Lower leg skin (tissue), 4 donors: ENCODE data around the gene TCEA2. TPM values are rescaled to one million over a fixed set of nuclear protein-coding genes. Genes with fewer than 3 reads are reported as not detected.

ENCODE experiments used
- DNase-seq, 2 donors: peaks; one replicate each; pipeline ENCODE4 v3.0.0-alpha.2; 2019; ENCODE audit warnings: low spot score in 2 of 2
- H3K4me3 ChIP-seq: fragments of 200-600 bp; sonication (generic); 2 replicates; pipeline ENCODE4 v1.5.1; 2017; ENCODE audit warnings: mild to moderate bottlenecking, low read depth; ENCODE audit not compliant: poor library complexity, severe bottlenecking
- CTCF ChIP-seq, 3 donors: fragments of 450-650 bp; IDR thresholded peaks; one replicate each; pipeline ENCODE4 v1.5.1; 2016; ENCODE audit warnings: antibody characterized with exemption in 3 of 3, mild to moderate bottlenecking in 3 of 3, moderate library complexity in 2 of 3
- POLR2A ChIP-seq, 2 donors: fragments of 450-650 bp; IDR thresholded peaks; one replicate each; pipeline ENCODE4 v1.6.1; 2016 to 2017; ENCODE audit warnings: antibody characterized with exemption in 2 of 2, mild to moderate bottlenecking in 1 of 2, moderate library complexity in 1 of 2
- WGBS, 2 donors: methylation state at CpG; one replicate each; pipeline ENCODE4 v1.1.5; 2018; 5-methylcytosine and 5-hydroxymethylcytosine counted together
- intact Hi-C: fragments of 100-400 bp; cut with DNase I; formaldehyde crosslinking; loops from one replicate; pipeline ENCODE4 v1.15.0; 2023; ENCODE audit warnings: low total_unique reads
- total RNA-seq, 4 donors: library from RNA; depleted of rRNA; stranded (reverse); fragments of >200 nt; gene quantifications; one replicate each; pipeline ENCODE4 v1.1.0, GENCODE V29; 2016

The TCEA2 gene
- total RNA-seq, 4 donors from 2014 or later: 16.5 to 52.3 (median 22.8) TPM

- 79 to 85% methylated on average over 19 to 20 of the region's 20 CpGs for WGBS, 2 donors
- DNase-seq: no peak
- intact Hi-C loops: no loop called here
- TF ChIP-seq POLR2A (IDR thresholded peaks at IDR 0.05) (no peak), CTCF (IDR thresholded peaks at IDR 0.05) (no peak)
- no peak overlapping the region for H3K4me3 ChIP-seq
Observed at GRCh38 chr20:64030371-64031134, 32.4 kb upstream of the TCEA2 start.

DNA sequence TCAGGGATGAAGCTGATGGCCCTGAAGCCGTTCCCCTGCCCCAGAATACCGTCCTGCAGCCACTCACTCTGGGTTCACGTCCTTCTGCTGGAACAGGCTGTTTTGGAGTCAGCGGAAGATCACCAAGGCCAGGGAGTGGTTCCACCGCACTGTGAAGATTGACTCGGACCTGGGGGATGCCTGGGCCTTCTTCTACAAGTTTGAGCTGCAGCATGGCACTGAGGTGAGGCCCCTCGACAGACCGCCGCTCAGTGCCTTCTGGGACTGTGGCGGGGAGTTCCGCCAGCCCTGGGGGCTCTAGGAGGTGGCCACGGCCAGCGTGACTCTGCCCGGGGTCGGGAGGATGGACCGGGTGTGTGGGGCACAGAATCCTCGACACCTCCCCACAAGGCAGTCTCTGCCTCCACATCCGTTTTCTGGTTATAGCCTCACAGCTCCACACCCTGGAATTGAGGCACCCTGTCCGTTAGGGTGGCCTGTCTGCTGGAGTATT lies 31.1 kb upstream of the TCEA2 start:
- TF ChIP-seq POLR2A (IDR thresholded peaks at IDR 0.05) (no peak), CTCF (IDR thresholded peaks at IDR 0.05) (no peak)
- intact Hi-C loops: no loop called here
- 91 to 92% methylated on average over 9 to 18 of the region's 19 CpGs for WGBS, 2 donors
- H3K4me3 ChIP-seq: no peak overlapping the region
- no peak for DNase-seq

DNA sequence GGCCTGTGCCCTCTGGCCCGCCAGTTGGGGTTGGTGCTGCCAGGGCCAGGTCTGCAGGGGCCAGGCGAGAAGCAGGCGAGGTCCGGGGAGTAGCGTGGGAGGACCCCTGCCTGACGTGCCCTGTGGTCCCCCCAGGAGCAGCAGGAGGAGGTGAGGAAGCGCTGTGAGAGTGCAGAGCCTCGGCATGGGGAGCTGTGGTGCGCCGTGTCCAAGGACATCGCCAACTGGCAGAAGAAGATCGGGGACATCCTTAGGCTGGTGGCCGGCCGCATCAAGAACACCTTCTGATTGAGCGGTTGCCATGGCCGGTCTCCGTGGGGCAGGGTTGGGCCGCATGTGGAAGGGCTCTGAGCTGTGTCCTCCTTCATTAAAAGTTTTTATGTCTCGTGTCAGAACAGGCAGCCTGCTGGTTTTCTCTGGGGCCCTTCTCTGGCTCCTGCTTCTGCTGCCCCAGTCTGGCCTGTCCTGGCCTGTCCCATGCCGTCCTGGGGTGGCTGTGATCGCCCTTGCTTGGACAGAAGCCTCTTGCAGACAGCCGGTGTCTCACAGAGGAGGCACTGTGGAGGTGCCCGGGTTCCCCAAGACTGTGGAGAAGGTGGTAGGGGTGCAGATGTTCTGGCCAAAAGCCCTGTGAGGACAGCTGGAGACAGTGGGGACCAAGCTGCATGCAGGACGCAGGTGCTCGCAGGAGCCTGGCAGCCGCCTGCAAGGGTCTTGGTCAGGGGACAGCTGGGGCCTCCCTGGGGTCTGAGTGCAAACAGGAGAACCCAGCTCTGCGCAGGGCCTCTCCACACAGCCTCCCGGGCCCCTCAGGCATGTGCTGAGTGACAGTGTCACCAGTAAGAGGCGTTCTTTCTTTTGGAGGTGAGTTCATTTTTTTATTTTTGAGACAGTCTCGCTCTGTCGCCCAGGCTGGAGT lies 30.0 kb upstream of the TCEA2 start:
- 84 to 87% methylated on average over 31 of the region's 31 CpGs for WGBS, 2 donors
- no peak overlapping the region for H3K4me3 ChIP-seq
- DNase-seq: no peak
- TF ChIP-seq POLR2A (IDR thresholded peaks at IDR 0.05) (no peak), CTCF (IDR thresholded peaks at IDR 0.05) (no peak)
- intact Hi-C loops: no loop called here

GRCh38 chr20:64033981-64034493 lies 29.0 kb upstream of the TCEA2 start:
- no peak for TF ChIP-seq POLR2A (IDR thresholded peaks at IDR 0.05)
- TF ChIP-seq CTCF (IDR thresholded peaks at IDR 0.05): no peak
- intact Hi-C loops: no loop called here
- H3K4me3 ChIP-seq: no peak overlapping the region
- WGBS, 2 donors: 61 to 66% methylated on average over 7 of the region's 11 CpGs
- no peak for DNase-seq

- H3K4me3 ChIP-seq: no peak overlapping the region
- TF ChIP-seq POLR2A (IDR thresholded peaks at IDR 0.05) (no peak), CTCF (IDR thresholded peaks at IDR 0.05) (no peak)
- no peak for DNase-seq
- intact Hi-C loops: no loop called here
- WGBS, 2 donors: 75 to 84% methylated on average over 15 to 16 of the region's 17 CpGs
Observed at GRCh38 chr20:64035066-64035932, 27.7 kb upstream of the TCEA2 start.
